Measurements from ENCODE around the gene CAPS.
"Not testable (repeated sequence)": the region's sequence is repeated elsewhere in the genome, so short reads cannot be mapped to it uniquely, and the experiment has no call there.

The CAPS gene

DNA sequence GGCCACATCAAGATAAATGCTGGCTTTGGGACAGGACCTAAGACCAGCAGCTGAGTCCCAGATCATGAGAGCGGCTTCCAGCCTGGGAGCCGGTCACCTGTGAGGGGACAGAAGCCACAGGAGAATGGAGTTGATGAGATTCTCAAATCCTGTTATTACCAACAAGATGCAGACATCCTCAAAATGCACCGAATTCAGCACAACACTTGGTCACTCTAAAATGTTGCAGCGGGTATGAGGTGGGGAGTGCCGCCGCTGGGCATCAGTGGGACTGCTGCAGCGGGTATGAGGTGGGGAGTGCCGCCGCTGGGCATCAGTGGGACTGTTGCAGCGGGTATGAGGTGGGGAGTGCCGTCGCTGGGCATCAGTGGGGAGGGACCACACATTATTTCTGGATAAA is 42.7 kb downstream of the CAPS start:
- DNase-seq (ENCODE audit: low read depth): no peak

DNA sequence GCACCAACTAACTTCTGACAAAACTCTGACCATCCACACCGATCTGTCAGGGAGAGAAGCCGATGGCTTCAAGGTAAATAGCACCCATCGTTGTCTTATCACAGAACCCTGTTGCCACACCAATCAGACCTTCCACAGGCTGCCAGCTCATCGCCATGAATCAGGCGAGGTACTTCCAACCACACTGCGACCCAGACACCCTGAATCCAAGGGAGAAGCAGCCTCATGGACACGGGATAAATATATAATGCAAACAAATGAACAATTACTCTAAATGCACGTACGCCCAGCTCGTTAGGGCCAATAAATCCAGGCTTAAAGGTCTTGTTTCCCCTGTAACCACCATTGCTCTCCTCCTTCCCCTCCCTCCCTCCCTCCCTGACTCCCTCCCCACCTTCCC is 43.1 kb downstream of the CAPS start:
- no peak for DNase-seq (ENCODE audit: low read depth)

DNA sequence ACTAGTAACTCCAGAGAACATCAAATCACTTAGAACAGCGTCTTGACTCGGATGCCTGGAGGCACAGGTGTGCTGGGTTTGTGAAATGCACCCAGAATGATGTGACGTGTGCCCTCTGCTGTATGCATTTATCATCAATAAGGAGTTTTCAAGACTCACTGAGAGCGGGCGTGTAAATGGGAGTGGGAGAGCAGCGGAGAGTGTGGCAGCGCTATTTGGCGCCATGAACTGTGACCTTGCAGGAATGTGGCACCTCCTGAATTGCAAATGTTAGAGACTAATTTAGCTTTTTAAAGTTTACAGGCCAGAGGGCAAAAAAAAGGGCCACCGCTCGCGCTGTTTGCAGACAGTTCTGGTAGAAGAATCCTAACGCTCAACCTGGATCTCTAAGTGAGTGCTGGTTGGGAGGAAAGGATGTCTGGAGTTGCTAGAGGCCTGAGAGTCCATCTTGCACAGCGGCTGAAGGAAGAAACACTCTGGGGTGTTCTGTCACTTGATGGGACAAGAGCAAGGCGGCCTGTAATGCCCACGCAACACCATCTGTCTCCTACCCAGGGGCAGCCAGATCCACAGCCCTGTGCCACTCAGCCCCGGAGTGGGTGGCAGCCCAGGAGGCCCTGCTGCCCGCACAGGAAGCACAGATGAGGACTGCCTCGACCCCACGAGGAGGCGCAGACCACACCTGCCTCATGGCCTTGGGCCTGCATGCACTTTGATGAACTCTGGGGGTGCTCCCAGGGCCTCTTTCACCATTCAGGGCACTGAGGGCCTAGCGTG is 44.2 kb downstream of the CAPS start:
- DNase-seq (ENCODE audit: low read depth): no peak

DNA sequence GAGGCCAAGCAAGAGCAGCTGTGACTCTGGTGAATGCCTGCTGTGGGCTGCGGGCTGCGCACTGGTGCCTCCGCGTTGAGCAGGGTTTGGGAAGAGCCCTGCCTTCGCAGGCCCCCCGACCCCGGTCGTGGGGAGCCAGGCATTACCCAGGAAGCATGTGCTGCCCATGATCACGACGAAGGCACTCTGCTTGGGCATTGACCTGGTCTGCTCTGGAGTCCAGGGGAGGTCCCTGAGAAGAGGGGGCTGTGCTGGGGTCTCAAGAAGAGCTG is 44.7 kb downstream of the CAPS start:
- DNase-seq (ENCODE audit: low read depth): no peak

DNA sequence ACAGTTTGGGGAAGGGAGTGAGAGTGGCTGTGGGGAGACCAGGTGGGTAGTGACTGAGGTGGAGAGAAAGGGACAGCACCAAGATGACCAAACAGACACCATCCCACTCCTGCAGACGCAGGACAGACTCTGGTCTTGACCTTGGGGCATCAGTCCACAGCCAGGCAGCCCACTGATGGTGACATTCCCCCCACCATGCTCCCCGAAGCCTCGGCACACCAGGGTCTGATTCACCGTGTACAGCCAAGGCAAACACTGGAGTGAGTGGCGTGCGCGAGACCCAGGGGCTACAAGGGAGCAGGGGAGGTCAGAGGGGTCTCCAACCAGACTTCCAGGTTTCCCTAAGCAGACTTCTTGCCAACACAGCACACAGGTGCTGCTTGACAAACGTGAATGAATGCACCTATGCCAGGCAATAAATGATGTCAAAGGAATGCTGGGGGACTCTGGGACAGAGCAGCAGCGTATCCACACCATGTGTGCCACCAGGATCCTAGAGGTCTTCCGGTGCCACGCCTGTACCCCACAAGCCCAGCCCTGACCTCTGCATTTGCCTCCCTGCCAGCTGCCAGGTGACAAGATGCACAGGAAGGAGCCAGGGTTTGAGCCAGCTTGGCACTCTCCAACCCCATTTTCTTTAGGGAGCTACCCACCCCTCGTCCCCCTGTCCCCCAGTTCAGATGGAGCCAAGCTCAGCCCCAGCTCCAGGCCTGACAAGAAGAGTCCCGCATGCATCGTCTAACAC is 45.4 kb downstream of the CAPS start:
- no peak for DNase-seq (ENCODE audit: low read depth)

DNA sequence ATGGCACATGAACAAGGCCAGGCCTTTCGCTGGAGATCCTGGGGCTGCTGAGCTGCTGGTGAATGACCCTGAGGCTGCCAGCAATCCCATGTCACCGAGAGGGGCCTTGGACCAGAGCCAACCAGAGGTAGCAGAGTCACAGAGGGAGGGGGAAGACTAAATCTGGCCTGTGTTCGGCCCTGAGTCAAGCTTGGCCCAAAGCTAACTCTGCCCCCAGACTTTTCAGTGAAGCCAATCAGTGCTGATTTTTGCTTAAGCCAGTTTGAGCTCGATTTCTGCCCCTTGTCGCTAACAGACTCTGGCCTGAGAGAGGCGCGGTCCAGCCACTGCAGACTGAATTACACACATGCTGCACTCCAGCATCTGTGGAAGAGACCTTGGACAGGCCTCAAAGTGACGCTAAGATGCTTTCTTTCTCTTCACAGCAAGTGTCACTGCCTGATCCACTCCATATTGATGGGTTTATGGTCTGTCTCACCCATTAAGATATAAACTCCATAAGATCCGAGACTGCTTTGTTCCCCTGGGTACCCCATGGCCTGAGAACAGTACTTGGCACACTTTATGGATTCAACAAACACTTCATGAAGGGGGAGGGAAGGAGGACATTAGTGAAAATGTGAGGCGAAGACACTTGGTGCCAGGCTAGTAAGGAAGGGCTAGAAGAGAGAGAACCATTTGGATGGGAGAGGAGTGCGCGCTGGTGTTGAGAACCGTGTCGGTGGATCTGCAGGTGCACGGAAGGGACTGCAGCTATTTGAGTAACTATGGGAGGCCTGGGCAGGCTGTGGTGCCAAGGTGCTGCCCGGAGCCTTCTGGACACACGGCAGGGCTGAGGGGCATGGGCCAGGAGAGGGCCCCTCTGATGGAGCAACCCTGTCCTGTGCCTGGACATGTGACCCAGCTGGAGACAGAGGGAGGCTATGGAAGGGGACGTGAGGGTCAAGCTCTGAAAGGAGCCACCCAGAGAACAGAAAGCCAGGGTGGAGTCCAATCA is 46.2 kb downstream of the CAPS start:
- no peak for DNase-seq (ENCODE audit: low read depth)

DNA sequence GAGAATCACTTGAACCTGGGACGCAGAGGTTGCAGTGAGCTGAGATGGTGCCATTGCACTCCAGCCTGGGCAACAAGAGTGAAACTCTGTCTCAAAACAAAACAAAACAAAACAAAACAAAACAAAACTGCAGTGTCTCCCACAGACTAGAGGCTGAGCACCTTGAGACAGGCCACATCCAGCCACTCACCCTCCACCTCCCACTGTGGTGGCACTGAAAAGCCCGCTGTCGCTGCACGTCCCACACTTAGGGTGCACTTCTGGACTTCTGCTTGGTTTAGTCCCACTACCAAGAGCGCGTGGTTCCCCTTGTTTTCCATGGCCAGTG is 47.6 kb downstream of the CAPS start:
- DNase-seq (ENCODE audit: low read depth): not testable (repeated sequence)

DNA sequence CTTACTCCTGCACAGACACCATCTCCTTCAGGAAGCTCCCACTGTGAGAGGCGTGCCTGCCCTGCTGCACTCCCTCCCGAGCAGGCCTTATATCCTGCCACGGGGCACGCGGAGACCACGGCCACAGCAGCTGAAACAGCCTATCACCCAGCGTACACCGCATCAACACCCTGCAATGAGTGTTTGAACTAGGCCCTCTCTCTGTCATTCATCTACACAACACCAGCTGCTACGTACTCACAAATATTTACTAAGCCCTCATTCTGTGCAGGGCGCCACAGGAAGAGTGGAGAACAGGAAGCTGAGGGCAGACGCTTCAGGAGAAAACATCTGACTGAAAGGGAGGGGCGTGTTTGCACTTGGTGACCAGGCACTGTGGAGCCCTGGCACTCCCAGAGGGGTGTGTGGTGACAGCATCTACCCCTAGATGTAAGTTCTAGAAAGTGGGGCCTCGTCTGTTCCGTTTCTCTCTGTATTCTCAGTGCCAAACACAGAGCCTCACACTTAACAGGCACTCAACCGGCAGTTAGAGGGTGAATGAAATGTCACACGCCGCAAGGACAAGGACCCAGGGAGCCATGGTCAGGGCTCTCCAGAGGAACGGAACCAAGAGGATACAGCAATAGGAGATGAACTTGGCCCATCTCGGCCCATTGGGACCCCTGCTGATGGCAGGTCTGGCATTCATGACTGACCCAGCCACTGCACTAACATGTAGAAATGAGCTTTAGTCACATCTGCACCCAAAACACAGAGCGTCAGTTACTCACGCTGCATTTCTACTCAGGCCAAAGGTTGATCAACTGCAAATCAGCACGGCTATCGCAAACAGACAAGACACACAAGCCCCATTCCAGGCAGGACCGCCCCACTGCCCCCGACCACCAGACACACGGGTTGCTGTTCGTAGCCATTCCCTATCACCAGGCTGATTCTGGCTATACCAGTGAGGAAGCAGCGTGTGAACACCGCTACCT is 48.2 kb downstream of the CAPS start:
- DNase-seq (ENCODE audit: low read depth): no peak

DNA sequence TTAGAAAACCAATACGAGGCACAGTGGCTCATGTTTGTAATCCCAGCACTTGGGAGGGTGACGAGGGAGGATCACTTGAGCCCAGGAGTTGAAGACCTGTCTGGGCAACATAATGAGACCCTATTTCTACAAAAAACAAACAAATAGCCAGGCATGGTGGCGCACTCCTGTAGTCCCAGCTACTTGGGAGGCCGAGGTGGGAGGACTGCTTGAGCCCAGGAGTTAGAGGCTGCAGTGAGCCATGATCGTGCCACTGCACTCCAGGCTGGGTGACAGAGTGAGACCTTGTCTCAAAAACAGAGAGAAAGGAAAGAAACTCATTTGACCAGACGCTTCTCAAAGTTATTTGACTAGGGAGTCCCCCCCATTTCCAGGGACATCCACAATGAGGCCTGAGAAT is 49.2 kb downstream of the CAPS start:
- not testable (repeated sequence) for DNase-seq (ENCODE audit: low read depth)

DNA sequence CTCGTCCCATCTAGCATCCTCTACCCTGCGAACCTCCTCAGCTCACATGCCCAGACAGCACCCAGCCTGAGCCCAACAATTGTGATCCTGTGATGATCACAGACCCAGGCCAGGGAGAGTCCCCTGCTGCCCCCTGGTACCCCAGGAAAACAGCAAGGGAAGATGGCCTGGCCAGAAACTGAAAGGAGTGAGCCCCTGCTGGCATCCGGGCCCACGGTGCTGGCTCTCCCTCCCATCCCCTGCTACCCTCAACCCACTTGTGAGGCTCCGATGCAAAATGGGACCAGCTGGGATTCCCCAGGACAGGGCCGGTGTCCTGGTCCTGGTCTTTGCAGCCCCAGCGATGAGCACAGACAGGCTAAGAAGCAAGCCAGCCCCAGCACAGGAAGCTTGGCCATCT is 49.8 kb downstream of the CAPS start:
- DNase-seq (ENCODE audit: low read depth): no peak

DNA sequence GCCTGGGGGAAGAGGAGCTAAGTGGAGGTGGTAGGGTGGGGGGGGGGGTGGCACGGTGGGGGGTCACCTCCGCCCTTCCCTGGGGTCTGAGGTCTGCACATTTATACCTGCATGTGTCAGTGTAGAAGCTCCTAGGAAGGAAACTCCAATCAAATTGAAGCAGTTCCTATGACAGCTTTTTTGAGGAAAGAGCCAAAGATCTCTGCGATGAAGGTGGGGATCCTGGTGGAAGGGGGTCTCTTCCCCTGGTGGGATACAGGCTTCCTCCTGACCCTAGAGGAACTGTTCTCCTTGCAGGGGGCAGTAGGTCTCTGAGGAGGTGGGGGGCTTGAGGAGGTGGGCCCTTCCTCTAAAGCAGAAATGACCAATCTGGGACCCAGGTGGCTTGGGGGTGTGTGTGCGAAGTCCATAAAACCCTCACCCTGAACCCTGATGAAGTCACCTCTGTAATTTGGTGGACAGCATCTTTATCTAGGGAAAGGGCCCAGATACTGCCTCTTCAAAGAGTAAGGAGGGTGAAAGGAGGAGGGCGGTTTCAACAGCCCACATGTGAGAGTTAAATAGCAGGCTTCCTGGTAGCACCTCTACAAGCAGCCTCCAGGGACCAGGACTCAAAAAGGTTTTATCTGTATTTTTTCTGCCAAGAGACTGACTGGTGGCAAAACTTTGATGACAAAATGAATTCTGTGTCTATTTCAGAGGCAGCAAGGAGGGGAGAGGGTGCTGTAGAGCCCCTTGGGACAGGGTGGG is 50.9 kb downstream of the CAPS start:
- DNase-seq (ENCODE audit: low read depth): no peak
